Fibroblast of villous mesenchyme (primary cell): ENCODE measurements around the gene HHATL. TPM values are rescaled to one million over a fixed set of nuclear protein-coding genes. Genes with fewer than 3 reads are reported as not detected.
A peak's percentile ranks its signal among the peaks of the same experiment; 100 is the strongest.

ENCODE experiments used
- DNase-seq: peaks from one replicate; pipeline ENCODE4 v3.0.0-alpha.2; 2010; ENCODE audit warnings: low read depth
- H3K4me3 ChIP-seq: 2 replicates; pipeline ENCODE4 v1.5.1; 2011; ENCODE audit warnings: low read depth, mild to moderate bottlenecking, low read length
- total RNA-seq: library from RNA; depleted of rRNA; stranded (reverse); fragments of >200 nt; gene quantifications from 2 replicates; pipeline ENCODE4 v1.2.3, GENCODE V29; 2012
- TF ChIP-seq, protein P1 (sequence below): IDR thresholded peaks from 2 replicates; pipeline ENCODE4 v1.5.1; 2012; ENCODE audit warnings: low read depth, mild to moderate bottlenecking, low read length; ENCODE audit not compliant: insufficient read depth

The HHATL gene
- total RNA-seq, 1 donor: not detected

DNA sequence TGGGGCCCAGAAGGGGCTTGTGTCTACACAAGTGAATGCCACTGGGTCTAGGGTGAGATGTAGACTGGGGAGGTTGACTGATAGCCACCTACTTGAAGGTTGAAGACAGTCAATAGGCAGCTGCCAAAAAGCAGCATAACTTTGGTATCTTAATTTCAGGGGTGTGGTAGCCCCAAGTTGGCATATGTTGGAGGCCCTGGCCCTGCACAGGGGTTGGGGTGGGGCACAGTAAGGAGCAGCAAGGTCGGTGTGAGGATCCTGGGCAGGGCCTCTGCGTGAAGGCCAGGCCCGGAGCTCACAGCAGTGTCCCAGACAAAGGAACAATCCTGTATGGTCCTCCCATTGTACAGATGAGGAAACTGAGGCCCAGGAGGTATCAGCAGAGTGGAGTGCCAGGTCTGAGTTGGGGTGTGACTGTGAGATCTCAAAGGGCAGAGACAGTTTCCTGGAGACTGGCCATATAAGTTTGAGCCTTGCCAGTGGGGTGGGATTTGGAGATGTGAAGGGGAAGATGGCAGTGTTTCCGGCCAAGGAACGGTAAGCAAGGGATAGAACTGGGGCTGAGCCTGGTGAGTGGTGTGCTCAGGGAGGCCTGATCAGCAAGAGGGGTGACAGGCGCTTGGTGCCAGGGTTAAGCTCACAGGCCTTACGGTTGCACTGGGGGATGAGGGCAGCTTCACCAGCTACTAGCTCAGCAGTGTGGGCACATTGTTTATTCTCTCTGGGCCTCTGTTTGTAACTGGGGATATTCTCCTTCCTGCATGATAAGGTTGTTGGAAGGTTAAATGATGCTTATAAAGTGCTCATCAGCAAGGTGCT lies 15.6 kb downstream of the HHATL start:
- no peak overlapping the region for H3K4me3 ChIP-seq

DNA sequence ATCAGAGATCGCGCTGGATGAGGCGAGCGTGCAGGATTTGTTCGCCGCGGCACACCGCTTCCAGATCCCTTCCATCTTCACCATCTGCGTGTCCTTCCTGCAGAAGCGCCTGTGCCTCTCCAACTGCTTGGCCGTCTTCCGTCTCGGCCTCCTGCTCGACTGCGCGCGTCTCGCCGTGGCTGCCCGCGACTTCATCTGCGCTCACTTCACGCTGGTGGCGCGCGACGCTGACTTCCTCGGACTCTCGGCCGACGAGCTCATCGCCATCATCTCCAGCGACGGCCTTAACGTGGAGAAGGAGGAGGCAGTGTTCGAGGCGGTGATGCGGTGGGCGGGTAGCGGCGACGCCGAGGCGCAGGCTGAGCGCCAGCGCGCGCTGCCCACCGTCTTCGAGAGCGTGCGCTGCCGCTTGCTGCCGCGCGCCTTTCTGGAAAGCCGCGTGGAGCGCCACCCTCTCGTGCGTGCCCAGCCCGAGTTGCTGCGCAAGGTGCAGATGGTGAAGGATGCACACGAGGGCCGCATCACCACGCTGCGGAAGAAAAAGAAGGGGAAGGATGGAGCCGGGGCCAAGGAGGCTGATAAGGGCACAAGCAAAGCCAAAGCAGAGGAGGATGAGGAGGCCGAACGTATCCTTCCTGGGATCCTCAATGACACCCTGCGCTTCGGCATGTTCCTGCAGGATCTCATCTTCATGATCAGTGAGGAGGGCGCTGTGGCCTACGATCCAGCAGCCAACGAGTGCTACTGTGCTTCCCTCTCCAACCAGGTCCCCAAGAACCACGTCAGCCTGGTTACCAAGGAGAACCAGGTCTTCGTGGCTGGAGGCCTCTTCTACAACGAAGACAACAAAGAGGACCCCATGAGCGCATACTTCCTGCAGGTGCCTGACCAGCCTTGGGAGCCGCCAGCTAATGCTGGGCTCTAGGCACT lies 16.4 kb downstream of the HHATL start:
- DNase-seq: no peak
- TF ChIP-seq, protein P1, sequence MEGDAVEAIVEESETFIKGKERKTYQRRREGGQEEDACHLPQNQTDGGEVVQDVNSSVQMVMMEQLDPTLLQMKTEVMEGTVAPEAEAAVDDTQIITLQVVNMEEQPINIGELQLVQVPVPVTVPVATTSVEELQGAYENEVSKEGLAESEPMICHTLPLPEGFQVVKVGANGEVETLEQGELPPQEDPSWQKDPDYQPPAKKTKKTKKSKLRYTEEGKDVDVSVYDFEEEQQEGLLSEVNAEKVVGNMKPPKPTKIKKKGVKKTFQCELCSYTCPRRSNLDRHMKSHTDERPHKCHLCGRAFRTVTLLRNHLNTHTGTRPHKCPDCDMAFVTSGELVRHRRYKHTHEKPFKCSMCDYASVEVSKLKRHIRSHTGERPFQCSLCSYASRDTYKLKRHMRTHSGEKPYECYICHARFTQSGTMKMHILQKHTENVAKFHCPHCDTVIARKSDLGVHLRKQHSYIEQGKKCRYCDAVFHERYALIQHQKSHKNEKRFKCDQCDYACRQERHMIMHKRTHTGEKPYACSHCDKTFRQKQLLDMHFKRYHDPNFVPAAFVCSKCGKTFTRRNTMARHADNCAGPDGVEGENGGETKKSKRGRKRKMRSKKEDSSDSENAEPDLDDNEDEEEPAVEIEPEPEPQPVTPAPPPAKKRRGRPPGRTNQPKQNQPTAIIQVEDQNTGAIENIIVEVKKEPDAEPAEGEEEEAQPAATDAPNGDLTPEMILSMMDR: no peak
- H3K4me3 ChIP-seq: no peak overlapping the region

More for the DNA sequence above, 15.6 kb downstream of the HHATL start:
- TF ChIP-seq, protein P1: no peak
- DNase-seq: no peak

DNA sequence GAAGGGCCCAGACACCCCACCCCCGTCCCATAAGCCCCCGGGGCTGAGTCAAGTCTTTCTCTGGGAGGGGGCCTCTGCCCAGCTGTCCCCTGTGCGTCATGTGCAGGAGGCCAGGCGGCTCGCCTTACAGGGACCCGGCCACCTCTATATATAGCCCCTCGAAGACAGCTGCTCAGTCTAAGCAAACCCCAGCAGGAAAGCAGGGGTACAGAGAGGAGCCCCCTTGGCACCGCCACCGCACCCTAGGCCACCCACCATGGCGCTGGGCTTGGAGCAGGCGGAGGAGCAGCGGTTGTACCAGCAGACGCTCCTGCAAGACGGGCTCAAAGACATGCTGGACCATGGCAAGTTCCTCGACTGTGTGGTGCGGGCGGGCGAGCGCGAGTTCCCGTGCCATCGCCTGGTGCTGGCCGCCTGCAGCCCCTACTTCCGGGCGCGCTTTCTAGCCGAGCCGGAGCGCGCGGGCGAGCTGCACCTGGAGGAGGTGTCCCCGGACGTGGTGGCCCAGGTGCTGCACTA lies 17.2 kb downstream of the HHATL start, which contains the start of gene KLHL40:
Gene KLHL40 (plus strand): TSS at position 175 of the 519 bp plus-strand sequence. CDS start 82 bp downstream, at position 257.
- no peak for DNase-seq
- no peak within 1 kb of the TSS for H3K4me3 ChIP-seq
- TF ChIP-seq, protein P1: no peak

DNA sequence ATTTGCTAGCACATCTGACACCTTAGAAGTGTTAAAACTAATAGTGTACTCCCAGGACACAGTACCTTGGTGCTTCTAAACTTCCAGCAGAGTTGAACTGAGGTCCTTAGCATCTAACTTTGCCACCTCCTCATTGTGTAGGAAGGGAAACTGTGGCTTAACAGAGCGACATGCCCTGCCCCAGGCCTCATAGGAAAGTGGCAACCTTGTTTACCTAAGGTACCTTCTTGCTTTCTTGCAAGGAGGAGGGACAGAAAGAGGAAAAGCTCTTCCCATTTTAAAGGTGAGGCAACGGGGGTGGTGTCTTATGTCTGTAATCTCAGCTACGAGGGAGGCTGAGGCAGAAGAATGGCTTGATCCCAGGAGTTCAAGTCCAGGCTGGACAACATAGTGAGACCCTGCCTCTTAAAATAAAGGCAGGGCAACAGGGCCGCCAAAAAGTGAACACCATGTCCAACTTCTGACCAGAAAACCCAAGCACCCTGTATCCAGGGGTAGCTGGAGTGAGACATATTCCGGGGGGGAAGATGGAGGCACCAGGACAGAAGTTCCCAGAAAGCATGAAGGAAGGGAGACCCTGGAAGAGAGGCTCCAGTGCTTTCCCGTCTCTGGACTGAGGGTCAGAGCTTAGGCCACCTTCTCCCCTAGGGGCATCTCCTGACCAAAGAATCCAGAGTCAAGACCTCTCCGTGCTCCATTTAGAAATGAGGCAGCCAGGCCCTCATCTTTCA lies 17.8 kb downstream of the HHATL start:
- no peak for DNase-seq

DNA sequence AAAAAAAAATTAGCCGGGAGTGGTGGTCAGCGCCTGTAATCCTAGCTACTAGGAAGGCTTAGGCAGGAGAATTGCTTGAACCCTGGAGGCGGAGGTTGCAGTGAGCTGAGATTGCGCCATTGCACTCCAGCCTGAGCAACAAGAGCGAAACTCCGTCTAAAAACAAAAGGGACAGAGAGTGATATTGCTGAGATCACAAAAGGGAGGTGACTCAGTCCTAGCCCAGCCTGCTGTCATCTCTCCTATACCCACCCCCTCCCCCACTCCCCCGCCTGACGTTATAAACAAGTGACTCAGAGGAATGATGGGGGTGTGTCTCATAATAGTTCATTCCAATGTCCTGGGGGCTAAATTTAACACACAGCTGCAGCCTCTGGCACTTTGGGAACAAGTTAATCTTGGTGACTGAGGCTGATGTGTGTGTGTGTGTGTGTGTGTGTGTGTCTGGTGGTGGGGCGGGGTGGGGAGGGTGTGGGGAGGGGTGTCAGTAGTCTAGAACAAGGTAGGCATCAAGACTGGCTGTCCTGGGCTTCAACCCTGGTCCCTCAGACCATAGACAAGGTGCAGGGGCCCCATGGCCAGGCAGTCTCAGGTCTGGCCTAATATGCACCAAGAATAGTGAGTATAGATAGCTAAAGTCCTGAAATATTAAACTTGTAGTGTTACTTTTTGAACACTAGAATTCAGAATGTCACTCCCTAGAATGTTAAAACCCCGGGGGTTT lies 18.6 kb downstream of the HHATL start:
- TF ChIP-seq, protein P1: no peak
- DNase-seq: peak; percentile 89
- H3K4me3 ChIP-seq: no peak overlapping the region

More for the DNA sequence above, 17.8 kb downstream of the HHATL start:
- no peak overlapping the region for H3K4me3 ChIP-seq
- TF ChIP-seq, protein P1: no peak
